Liver (tissue), 2 donors: ENCODE measurements around the gene P4HTM.

Source experiments
- TAF1 ChIP-seq: conservative IDR thresholded peaks from 2 replicates; pipeline ENCODE4 v1.6.1; 2016; ENCODE audit warnings: antibody characterized with exemption, mild to moderate bottlenecking
- YY1 ChIP-seq: IDR thresholded peaks from 2 replicates; pipeline ENCODE4 v1.6.1; 2016; ENCODE audit warnings: antibody characterized with exemption, mild to moderate bottlenecking
- donor health status: healthy.

DNA sequence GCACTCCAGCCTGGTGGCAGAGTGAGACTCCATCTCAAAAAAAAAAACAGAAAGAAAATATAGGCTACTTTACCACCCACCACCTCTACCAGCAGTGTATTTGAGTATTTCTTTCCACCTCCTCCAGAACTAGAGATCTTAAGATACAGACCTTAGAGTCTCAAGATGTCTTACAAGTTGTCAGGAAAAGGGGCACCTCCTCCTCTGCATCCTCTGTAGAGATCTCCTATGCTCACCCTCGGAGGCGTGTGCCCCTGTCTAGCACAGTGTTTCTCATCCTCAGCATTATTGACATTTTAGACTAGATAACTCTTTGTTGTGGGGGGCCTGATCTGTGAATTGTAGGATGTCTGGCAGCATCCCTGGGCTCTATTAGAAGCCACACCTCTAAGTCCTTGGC, 27.7 kb upstream of the P4HTM start:
- TF ChIP-seq YY1 (no peak), TAF1 (no peak)
